SK-N-SH (cell line): ENCODE results near the gene TFR2. TPM values are rescaled to one million over a fixed set of nuclear protein-coding genes. Genes with fewer than 3 reads are reported as not detected.

Experiments
- CTCF ChIA-PET: fragments of 300-600, 350-600 bp; formaldehyde crosslinking; extraction: SDS; loops from one replicate; lab custom pipeline; 2021; lab: Yijun Ruan, JAX
- POLR2A ChIA-PET: fragments of 350-600 bp; sonication (Branson Sonifier 250); formaldehyde crosslinking; extraction: SDS; loops from one replicate; lab custom pipeline; 2020; ENCODE audit warnings: antibody characterized with exemption, inconsistent platforms; lab: Yijun Ruan, JAX
- DNase-seq: peaks from one replicate; pipeline ENCODE4 v3.0.0; 2012
- H2AFZ ChIP-seq: fragments of 200-600 bp; sonication (generic); 2 replicates; pipeline ENCODE4 v1.8.1; 2016; ENCODE audit warnings: antibody characterized with exemption, mild to moderate bottlenecking, low read depth
- H3F3A ChIP-seq: fragments of 200-600 bp; sonication (generic); replicated peaks from 2 replicates; pipeline ENCODE3; 2016; ENCODE audit warnings: antibody characterized with exemption, mild to moderate bottlenecking; ENCODE audit not compliant: insufficient read depth
- H3K27ac ChIP-seq, 2 experiments: fragments of 200-500 bp in 1 of 2; fragments of 200-600 bp in 1 of 2; sonication (Bioruptor generic) in 1 of 2; sonication (generic), shearing (Covaris generic) in 1 of 2; 2 replicates each; pipeline versions ENCODE4 v1.5.1 to v1.6.1; 2014 to 2016; ENCODE audit warnings: low read depth in 2 of 2, inconsistent platforms in 1 of 2, low read length in 1 of 2, mild to moderate bottlenecking in 1 of 2, mixed read lengths in 1 of 2
- H3K27me3 ChIP-seq: fragments of 200-600 bp; sonication (generic), shearing (Covaris generic); 2 replicates; pipeline ENCODE4 v1.6.1; 2016; ENCODE audit warnings: mixed run types; ENCODE audit not compliant: insufficient read depth
- H3K36me3 ChIP-seq, 2 experiments: fragments of 200-500 bp in 1 of 2; fragments of 200-600 bp in 1 of 2; sonication (Bioruptor generic) in 1 of 2; sonication (generic) in 1 of 2; replicated peaks in 1 of 2; 2 replicates each; pipeline versions ENCODE3 to v1.5.1; 2014 to 2016; ENCODE audit warnings: low read length in 1 of 2, mild to moderate bottlenecking in 1 of 2; ENCODE audit not compliant: insufficient read depth in 2 of 2, control insufficient read depth in 1 of 2
- H3K4me1 ChIP-seq, 2 experiments: fragments of 200-500 bp in 1 of 2; fragments of 200-600 bp in 1 of 2; sonication (Bioruptor generic) in 1 of 2; sonication (generic), shearing (Covaris generic) in 1 of 2; 2 replicates each; pipeline versions ENCODE4 v1.5.1 to v1.6.1; 2014 to 2016; ENCODE audit warnings: low read depth in 1 of 2, low read length in 1 of 2, mixed run types in 1 of 2; ENCODE audit not compliant: insufficient read depth in 2 of 2, control insufficient read depth in 1 of 2
- H3K4me2 ChIP-seq: fragments of 200-600 bp; sonication (generic), shearing (Covaris generic); 2 replicates; pipeline ENCODE4 v1.6.1; 2017; ENCODE audit warnings: mixed run types
- H3K4me3 ChIP-seq, 2 experiments: fragments of 200-500 bp in 1 of 2; fragments of 200-600 bp in 1 of 2; sonication (Bioruptor generic) in 1 of 2; sonication (generic), shearing (Covaris generic) in 1 of 2; 2 replicates each; pipeline versions ENCODE4 v1.5.1 to v1.8.1; 2014 to 2016; ENCODE audit warnings: low read depth in 2 of 2, inconsistent platforms in 1 of 2, low read length in 1 of 2, mild to moderate bottlenecking in 1 of 2, mixed read lengths in 1 of 2, moderate library complexity in 1 of 2
- H3K79me2 ChIP-seq: fragments of 200-600 bp; sonication (generic); 2 replicates; pipeline ENCODE4 v1.8.1; 2017; ENCODE audit warnings: mild to moderate bottlenecking; ENCODE audit not compliant: insufficient read depth
- H3K9ac ChIP-seq: fragments of 200-600 bp; sonication (generic); 2 replicates; pipeline ENCODE4 v1.6.1; 2017; ENCODE audit warnings: mixed run types
- H3K9me2 ChIP-seq: fragments of 200-600 bp; sonication (generic); 2 replicates; pipeline ENCODE4 v1.6.1; 2017; ENCODE audit warnings: mixed run types
- H3K9me3 ChIP-seq: fragments of 200-600 bp; sonication (generic); 2 replicates; pipeline ENCODE4 v1.6.1; 2017; ENCODE audit warnings: mixed run types, mild to moderate bottlenecking, moderate library complexity
- H4K20me1 ChIP-seq: fragments of 200-600 bp; sonication (generic); 2 replicates; pipeline ENCODE4 v1.6.1; 2017; ENCODE audit warnings: mild to moderate bottlenecking, mixed run types; ENCODE audit not compliant: insufficient read depth
- ELF1 ChIP-seq: IDR thresholded peaks from 2 replicates; pipeline ENCODE4 v1.4.0; 2012
- FOSL2 ChIP-seq: IDR thresholded peaks from 2 replicates; pipeline ENCODE4 v1.4.0; 2012; ENCODE audit warnings: low read depth, mild to moderate bottlenecking, moderate library complexity, borderline replicate concordance
- FOXJ3 ChIP-seq: sonication (generic); formaldehyde crosslinking; IDR thresholded peaks from 2 replicates; pipeline ENCODE4 v1.5.1; 2020; ENCODE audit warnings: mild to moderate bottlenecking, missing genetic modification reagents
- FOXM1 ChIP-seq: IDR thresholded peaks from 2 replicates; pipeline ENCODE4 v1.4.0; 2012; ENCODE audit warnings: low read depth, mild to moderate bottlenecking
- JUND ChIP-seq: IDR thresholded peaks from 2 replicates; pipeline ENCODE4 v1.4.0; 2012
- MEF2A ChIP-seq: IDR thresholded peaks from 2 replicates; pipeline ENCODE4 v1.4.0; 2012; ENCODE audit warnings: low read depth, borderline replicate concordance
- NFIC ChIP-seq: IDR thresholded peaks from 2 replicates; pipeline ENCODE4 v1.4.0; 2012; ENCODE audit warnings: borderline replicate concordance
- RAD21 ChIP-seq: IDR thresholded peaks from 2 replicates; pipeline ENCODE4 v1.6.1; 2012; ENCODE audit warnings: mild to moderate bottlenecking, low read length
- SIN3A ChIP-seq: IDR thresholded peaks from 2 replicates; pipeline ENCODE4 v1.6.1; 2012; ENCODE audit warnings: low read depth, mild to moderate bottlenecking, low read length, moderate library complexity, borderline replicate concordance
- SMC3 ChIP-seq: IDR thresholded peaks from 2 replicates; pipeline ENCODE4 v1.6.1; 2012; ENCODE audit warnings: low read depth, low read length, improper control_type of control experiment
- TCF12 ChIP-seq: IDR thresholded peaks from 2 replicates; pipeline ENCODE4 v1.4.0; 2012
- TEAD4 ChIP-seq: IDR thresholded peaks from 2 replicates; pipeline ENCODE4 v1.4.0; 2012; ENCODE audit warnings: mild to moderate bottlenecking, borderline replicate concordance; ENCODE audit not compliant: insufficient read depth
- ZBTB33 ChIP-seq: IDR thresholded peaks from 2 replicates; pipeline ENCODE4 v1.4.0; 2012; ENCODE audit warnings: low read depth, borderline replicate concordance
- WGBS: methylation state at CpG from one replicate; pipeline ENCODE4 v1.1.6; 2017; ENCODE audit warnings: low lambda C conversion rate; 5-methylcytosine and 5-hydroxymethylcytosine counted together
- polyA plus RNA-seq, 3 experiments: library from polyadenylated mRNA; depleted of rRNA; stranded (reverse); fragments of >200 nt; gene quantifications; 2 replicates each; pipeline ENCODE4 v1.2.3, GENCODE V29; 2012
- TF ChIP-seq, protein P1 (sequence below): fragments of 150-350 bp; IDR thresholded peaks from 2 replicates; pipeline ENCODE4 v1.6.1; 2016; ENCODE audit warnings: mild to moderate bottlenecking, low read depth, low read length
- TF ChIP-seq, protein P2 (sequence below): IDR thresholded peaks from 2 replicates; pipeline ENCODE4; 2012

The TFR2 gene
- polyA plus RNA-seq, 1 of the 3 experiments (the other 2 are of a cell fraction): 0.30 TPM

DNA sequence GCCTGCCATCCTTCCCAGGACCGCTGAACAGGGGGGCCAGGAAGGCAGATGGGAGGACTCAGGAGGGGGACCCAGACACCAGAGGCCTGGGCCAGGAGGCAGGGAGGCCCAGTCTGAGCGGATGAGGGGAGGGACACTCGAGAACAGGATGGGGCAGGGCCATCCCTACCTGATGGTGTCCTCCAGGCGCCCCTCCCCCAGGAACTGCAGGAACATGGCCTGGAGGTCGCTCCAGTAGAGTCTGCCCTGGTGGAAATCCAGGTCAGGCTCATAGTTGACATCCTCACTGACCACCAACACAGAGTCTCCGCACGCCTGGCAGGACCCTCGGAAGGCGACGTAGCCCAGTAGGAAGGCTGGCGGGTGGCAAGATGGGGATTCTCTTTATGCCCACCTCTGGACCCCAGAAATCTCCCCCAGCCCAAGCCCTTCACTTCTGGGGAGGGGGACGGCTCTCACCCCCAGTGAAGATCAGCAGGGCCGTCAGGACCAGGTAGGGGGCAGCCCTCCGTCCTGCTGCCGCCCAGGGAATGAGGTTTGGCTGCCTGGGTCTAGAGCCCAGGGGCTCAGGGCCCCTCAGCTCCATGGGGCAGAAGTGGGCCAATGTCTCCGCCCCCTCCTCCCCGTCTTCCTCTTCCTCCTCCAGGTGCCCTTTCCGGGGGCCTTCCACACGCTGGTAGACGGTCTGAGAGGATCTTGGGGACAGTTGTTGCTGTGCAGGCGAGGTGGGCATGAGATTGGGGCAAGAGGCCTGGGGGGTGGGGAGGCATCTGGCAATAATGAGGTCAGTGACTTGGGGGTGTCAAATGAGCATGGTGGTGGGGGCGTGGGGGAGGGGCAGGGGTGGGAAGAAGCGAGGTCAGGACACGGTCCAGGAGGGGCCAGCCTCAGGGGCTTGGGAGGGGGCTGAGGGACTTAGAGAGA, 573 bp downstream of the TFR2 start:
- H3F3A ChIP-seq: no peaks in the 10 kb centered on the region
- no peak for TF ChIP-seq SIN3A
- TF ChIP-seq TEAD4: no peak
- no peak for TF ChIP-seq FOXJ3 (CRISPR knock-in tag)
- TF ChIP-seq, protein P1, sequence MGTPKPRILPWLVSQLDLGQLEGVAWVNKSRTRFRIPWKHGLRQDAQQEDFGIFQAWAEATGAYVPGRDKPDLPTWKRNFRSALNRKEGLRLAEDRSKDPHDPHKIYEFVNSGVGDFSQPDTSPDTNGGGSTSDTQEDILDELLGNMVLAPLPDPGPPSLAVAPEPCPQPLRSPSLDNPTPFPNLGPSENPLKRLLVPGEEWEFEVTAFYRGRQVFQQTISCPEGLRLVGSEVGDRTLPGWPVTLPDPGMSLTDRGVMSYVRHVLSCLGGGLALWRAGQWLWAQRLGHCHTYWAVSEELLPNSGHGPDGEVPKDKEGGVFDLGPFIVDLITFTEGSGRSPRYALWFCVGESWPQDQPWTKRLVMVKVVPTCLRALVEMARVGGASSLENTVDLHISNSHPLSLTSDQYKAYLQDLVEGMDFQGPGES: no peak
- TF ChIP-seq ELF1: no peak
- TF ChIP-seq FOSL2: no peak
- no peak for TF ChIP-seq RAD21
- TF ChIP-seq JUND: no peak
- no peak for TF ChIP-seq FOXM1
- no peak for TF ChIP-seq MEF2A
- TF ChIP-seq NFIC: no peak
- no peak for TF ChIP-seq TCF12
- TF ChIP-seq SMC3: no peak
- TF ChIP-seq ZBTB33: no peak
- TF ChIP-seq, protein P2, sequence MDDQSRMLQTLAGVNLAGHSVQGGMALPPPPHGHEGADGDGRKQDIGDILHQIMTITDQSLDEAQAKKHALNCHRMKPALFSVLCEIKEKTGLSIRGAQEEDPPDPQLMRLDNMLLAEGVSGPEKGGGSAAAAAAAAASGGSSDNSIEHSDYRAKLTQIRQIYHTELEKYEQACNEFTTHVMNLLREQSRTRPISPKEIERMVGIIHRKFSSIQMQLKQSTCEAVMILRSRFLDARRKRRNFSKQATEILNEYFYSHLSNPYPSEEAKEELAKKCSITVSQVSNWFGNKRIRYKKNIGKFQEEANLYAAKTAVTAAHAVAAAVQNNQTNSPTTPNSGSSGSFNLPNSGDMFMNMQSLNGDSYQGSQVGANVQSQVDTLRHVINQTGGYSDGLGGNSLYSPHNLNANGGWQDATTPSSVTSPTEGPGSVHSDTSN: no peak
- TF ChIP-seq, all 33 proteins: peak for 0
- POLR2A ChIA-PET: no interaction called here
- CTCF ChIA-PET: interaction anchor here (1.1 to 3.8 kb wide), 3 partner anchors 11 to 51 kb away, joined by 3 to 19 read pairs (median 11); partner anchors contain the start of gene ACTL6B
- H3K27me3 ChIP-seq: no peaks in the 10 kb centered on the region
- peak; percentile 47 for DNase-seq
- H3K4me3 ChIP-seq: no peak overlapping the region
- H4K20me1 ChIP-seq: no peaks in the 10 kb centered on the region
- WGBS: 75% methylated on average over 23 of the region's 24 CpGs
- H3K79me2 ChIP-seq: no peaks in the 10 kb centered on the region
- no peak overlapping the region for H3K9ac ChIP-seq
- H3K4me1 ChIP-seq: peaks cover 0 to 9% of the 10 kb centered on the region in 2 experiments; a peak in 1 of 4 replicates
- no peak overlapping the region for H2AFZ ChIP-seq
- no peaks in the 10 kb centered on the region for H3K36me3 ChIP-seq
- no peak overlapping the region for H3K27ac ChIP-seq
- no peaks in the 10 kb centered on the region for H3K9me2 ChIP-seq
- no peak overlapping the region for H3K4me2 ChIP-seq
- no peaks in the 10 kb centered on the region for H3K9me3 ChIP-seq
